ENCODE results near the gene KDM4B. TPM values are rescaled to one million over a fixed set of nuclear protein-coding genes. Genes with fewer than 3 reads are reported as not detected.

Gene KDM4B
- total RNA-seq, 1 experiment from 2014 or later: 43.7 TPM

DNA sequence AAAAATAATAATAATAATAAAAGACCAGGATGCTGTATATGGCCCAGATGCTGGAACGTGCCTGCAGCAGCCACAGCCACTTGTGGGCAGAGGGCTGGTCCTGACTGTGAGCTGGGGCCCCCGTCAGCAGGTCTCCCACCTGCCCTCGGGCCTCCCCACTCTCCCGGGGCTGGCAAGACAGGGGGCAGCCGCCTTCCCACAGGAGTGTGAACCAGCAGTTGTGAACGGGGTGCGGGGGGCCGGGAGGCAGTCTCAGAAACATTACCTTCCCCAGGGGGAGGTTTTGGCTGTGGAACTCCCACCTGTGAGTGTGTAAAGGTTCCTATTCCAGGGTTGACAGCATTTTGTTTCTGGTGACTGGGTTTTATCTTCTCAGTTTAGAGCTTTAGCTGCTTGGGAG lies 151.4 kb downstream of the KDM4B start:
- Mint-ChIP-seq H3K36me3 (ENCODE audit: insufficient read depth in 1 of 3, low read depth in 3 of 3) (peaks cover 17 to 40% (median 37%) of the 10 kb centered on the region in 3 experiments), H3K4me3 (no peak overlapping the region), H3K27me3 (ENCODE audit: low read depth) (no peaks in the 10 kb centered on the region; the same call in 1 of the 2 replicates), H3K4me1 (peaks cover 30 to 55% of the 10 kb centered on the region in 2 experiments), H3K9me3 (peaks cover 5 to 6% of the 10 kb centered on the region in 2 experiments; a peak in 4 of 5 replicates), H3K27ac (no peak overlapping the region)
- H3K79me1 ChIP-seq (ENCODE audit: insufficient read depth, low read depth, low read length, poor library complexity, severe bottlenecking): no peaks in the 10 kb centered on the region
- no peak overlapping the region for H3K4ac ChIP-seq (ENCODE audit: low read depth, low read length)
- H4K91ac ChIP-seq (ENCODE audit: insufficient read length, low read depth, low read length): no peak overlapping the region
- H3K23ac ChIP-seq (ENCODE audit: insufficient read length, low read depth, low read length): no peak overlapping the region
- WGBS (ENCODE audit: extremely low coverage, insufficient read length, low lambda C conversion rate): no CpG with 5 or more reads among the region's 8 CpGs
- H3K56ac ChIP-seq (ENCODE audit: insufficient read length, low read depth, low read length): no peak overlapping the region
- no peaks in the 10 kb centered on the region for H3K79me2 ChIP-seq (ENCODE audit: insufficient read depth, low read length)
- H3K14ac ChIP-seq (ENCODE audit: insufficient read depth, low read length): no peak overlapping the region
- no peak overlapping the region for H2AFZ ChIP-seq (ENCODE audit: low read length)
- peaks cover 2% of the 10 kb centered on the region; the same call in 1 of the 2 replicates for H3K4me1 ChIP-seq (ENCODE audit: insufficient read depth, low read length)
- H3K9ac ChIP-seq (ENCODE audit: extremely low read depth, insufficient read length, low read length): no peak overlapping the region
- no peak overlapping the region for H4K5ac ChIP-seq (ENCODE audit: insufficient read length, low read depth, low read length)
- H4K20me1 ChIP-seq (ENCODE audit: control insufficient read depth, insufficient read depth, insufficient read length): no peaks in the 10 kb centered on the region
- no peak overlapping the region for H3K27ac ChIP-seq (ENCODE audit: insufficient read length, low read depth, low read length)
- H3K9me3 ChIP-seq (ENCODE audit: control insufficient read depth, low read depth, low read length): no peaks in the 10 kb centered on the region
- H3K18ac ChIP-seq (ENCODE audit: insufficient read length, low read depth, low read length): no peak overlapping the region
- no peak overlapping the region for H2BK120ac ChIP-seq (ENCODE audit: low read depth, low read length, poor library complexity, severe bottlenecking)
- no peak overlapping the region for H2BK5ac ChIP-seq (ENCODE audit: insufficient read length, low read length)
- no peak overlapping the region for H2AK5ac ChIP-seq (ENCODE audit: insufficient read length, low read length)
- TF ChIP-seq, protein P1, sequence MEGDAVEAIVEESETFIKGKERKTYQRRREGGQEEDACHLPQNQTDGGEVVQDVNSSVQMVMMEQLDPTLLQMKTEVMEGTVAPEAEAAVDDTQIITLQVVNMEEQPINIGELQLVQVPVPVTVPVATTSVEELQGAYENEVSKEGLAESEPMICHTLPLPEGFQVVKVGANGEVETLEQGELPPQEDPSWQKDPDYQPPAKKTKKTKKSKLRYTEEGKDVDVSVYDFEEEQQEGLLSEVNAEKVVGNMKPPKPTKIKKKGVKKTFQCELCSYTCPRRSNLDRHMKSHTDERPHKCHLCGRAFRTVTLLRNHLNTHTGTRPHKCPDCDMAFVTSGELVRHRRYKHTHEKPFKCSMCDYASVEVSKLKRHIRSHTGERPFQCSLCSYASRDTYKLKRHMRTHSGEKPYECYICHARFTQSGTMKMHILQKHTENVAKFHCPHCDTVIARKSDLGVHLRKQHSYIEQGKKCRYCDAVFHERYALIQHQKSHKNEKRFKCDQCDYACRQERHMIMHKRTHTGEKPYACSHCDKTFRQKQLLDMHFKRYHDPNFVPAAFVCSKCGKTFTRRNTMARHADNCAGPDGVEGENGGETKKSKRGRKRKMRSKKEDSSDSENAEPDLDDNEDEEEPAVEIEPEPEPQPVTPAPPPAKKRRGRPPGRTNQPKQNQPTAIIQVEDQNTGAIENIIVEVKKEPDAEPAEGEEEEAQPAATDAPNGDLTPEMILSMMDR (conservative IDR thresholded peaks at IDR 0.05): no peak
- no peak overlapping the region for H2BK15ac ChIP-seq (ENCODE audit: low read depth, low read length)
- H3K27me3 ChIP-seq (ENCODE audit: insufficient read depth, low read length): no peaks in the 10 kb centered on the region
- H4K8ac ChIP-seq (replicated peaks; ENCODE audit: insufficient read length, low read depth, low read length): no peak overlapping the region
- H3K4me2 ChIP-seq (ENCODE audit: insufficient read depth, insufficient read length, low read length): no peak overlapping the region
- H3K23me2 ChIP-seq (ENCODE audit: insufficient read length, low read depth, low read length, poor library complexity, severe bottlenecking): no peaks in the 10 kb centered on the region
- no peak overlapping the region for H2BK20ac ChIP-seq (ENCODE audit: low read depth, low read length, poor library complexity, severe bottlenecking)
- H3T11ph ChIP-seq (ENCODE audit: low read length): no peak overlapping the region
- DNase-seq: no peak
- no peak overlapping the region for H2BK12ac ChIP-seq (ENCODE audit: insufficient read length, low read depth, low read length)
